Suppressor macrophage (primary cell): ENCODE results near the gene PCCA.

Experiments used
- DNase-seq, 4 experiments: peaks; one replicate each; pipeline ENCODE4 v3.0.0-alpha.2; 2020 to 2022

Gene PCCA

DNA sequence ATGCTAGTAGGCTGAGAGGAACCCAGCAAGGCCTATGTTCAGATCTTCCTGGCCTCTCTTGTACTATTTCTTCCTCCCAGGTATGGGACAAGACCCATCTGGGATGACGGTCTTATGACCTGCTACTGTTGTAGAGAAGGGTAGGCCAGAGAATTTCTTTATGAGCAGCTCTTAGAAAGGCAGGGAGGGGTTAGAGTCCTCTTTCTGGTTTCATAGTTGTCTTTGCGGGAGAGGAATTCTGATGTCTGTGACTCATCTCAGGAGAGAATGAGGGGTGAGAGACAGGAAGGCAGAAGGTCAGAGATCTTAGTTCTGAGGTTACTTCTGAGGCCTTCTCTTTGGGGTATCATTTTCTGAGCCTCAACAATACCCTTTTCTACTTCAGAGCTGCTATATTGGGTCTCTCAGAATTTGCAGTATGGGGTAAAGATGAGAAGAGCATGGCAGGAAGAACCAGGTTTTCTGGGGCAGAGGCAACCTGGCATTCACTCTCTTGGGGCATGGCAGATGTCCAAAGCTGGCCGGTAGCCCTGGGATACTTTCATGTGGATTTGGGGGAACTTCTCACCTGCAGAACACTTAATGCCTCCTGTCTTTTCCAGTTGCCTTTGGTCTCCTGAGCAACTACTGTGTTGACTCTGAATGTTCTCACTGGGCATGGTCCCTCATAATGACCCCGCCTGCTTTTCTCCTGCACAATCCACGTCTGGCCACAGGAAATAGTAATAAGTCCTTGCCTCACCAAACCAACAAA, 345.3 kb downstream of the PCCA start:
- no peak for DNase-seq

DNA sequence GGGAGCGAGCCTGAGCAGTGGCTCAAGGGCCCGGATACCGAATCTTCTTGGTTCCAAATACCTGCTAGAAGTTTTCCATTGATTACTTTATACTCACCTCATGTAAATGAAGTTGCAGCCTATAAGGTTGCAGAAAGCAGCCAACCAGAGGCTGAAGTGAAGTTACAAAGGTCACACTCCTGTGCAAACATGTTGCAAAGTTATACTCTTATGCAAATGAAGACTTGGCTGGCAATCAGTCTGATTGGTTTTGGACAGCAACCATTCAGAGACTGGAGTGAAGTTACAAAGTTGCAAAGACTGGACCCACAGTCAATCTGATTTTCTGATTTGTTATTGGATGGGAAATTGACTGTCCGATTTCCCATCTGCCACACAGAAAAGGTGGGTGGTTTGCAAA, 347.2 kb downstream of the PCCA start:
- DNase-seq = no peak

DNA sequence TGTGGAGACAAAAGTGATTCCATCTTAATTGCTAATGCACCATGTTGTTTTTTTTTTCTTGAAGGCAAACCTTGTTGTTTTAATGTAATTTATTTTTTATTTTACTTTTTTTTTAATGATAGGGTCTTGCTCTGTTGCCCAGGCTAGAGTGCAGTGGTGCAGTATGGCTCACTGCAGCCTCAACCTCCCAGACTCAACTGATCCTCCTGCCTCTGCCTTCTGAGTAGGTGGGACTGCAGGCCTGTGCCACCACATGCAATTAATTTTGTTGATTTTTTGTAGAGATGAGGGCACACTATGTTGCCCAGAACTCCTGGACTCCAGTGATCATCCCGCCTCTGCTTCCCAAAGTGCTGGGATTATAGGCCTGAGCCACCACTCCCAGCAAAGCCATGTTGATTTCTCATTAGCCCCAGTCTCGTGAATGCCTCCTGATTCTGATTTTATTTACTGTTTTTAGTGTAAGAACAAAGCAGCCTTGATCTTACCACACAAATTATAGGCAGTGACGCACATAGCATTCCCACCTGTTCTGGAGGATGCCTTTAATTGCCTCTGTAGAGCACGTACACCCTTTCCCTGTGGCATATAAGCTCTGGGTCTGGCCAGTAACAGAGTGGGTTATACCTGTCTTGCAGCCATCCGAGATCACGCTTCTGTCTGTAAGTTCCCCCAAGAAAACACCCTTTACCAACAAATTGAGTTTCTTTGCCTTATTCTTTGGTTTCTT, 349.3 kb downstream of the PCCA start:
- no peak for DNase-seq

DNA sequence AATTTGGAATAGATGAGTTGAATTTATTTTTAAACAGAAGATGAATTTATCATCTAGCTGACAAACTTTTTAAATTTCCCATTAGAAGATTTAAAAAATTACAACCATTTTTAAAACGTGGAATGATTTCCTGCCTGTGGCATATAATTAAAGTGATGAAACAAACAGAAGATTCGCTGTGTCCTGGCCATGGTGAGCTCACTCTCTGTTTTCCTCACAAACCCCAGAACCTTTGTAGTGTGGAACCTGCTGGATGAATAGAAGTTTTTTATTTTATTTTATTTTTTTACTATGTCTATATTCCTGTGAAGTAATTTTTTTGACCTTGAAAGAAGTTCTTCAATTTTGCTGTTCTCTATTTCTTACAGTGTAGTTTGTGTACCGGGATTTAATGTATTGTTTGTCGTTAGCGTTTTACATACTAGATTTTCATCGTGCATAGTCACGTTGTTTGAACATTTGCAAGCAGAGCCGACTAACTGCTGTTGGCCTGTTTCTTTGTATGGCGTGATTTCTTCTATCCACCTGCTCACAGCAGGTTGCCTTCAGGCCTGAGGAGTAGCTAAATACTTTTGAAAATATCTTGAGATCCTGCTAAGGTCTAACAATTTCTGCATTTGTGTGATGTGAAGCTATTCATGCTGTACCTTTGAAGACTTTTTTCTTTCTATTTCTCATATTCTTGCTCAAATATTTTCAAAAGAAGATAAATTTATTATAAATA, 350.5 kb downstream of the PCCA start:
- DNase-seq = no peak

DNA sequence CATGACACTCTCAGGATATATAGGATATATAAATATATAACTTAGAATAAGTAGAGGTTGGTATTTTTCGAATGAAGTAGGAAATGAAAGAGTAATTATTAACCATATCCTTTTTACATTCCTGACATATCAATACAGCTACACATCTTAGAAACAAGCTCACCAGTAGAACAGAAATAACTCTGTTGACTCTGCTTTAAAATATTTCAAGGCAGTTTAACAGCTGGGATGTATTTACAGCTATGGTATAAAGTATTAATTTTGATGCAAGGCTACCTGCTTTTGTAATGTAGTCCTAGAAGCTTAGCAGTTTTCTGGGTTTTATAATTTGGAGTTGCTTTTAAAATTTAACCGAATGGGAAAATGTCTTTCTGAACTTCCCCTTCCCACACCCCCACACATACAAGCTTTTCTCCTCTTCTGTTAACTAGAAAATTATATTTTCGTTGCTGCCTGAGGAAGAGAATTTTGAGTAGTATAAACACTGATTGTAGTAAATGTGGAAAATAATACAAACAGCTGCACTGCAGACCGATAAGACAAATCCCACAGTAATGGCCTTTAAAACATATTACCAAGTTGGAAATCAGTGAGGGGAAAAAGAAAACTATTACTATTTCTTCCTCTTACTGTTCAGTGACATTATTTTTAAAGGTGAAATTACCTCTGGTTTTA, 352.0 kb downstream of the PCCA start:
- DNase-seq = peak in 3 of 4 experiments; percentile 9 to 34 (median 16)

DNA sequence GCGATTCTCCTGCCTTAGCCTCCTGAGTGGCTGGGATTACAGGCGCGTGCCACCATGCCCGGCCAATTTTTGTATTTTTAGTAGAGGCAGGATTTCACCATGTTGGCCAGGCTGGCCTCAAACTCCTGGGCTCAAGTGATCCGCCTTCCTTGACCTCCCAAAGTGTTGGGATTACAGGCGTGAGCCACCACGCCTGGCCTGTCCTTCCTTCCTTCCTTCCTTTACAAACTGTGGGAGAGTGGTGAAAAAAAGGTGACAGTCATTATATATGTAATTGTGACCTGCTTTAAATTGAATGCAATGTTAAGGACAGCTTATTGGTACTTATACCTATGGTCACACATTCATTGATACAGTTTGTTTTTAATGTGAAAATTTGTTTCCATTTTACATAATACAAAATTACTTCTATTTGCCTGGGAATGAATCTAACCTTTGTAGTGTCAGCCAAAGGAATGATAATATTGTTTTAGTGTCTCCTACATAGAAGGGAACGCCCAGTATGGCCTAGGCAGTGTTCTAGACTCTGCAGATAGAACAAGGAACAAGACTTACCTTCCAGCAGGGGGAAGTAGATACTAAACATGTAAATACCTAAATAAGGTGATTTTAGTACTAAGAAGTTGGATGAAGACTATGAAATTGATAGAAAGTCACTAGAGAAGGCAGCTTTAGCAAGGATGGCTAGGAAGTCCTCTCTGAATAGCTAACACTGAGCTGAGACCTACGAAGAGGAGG, 353.4 kb downstream of the PCCA start:
- DNase-seq = no peak

DNA sequence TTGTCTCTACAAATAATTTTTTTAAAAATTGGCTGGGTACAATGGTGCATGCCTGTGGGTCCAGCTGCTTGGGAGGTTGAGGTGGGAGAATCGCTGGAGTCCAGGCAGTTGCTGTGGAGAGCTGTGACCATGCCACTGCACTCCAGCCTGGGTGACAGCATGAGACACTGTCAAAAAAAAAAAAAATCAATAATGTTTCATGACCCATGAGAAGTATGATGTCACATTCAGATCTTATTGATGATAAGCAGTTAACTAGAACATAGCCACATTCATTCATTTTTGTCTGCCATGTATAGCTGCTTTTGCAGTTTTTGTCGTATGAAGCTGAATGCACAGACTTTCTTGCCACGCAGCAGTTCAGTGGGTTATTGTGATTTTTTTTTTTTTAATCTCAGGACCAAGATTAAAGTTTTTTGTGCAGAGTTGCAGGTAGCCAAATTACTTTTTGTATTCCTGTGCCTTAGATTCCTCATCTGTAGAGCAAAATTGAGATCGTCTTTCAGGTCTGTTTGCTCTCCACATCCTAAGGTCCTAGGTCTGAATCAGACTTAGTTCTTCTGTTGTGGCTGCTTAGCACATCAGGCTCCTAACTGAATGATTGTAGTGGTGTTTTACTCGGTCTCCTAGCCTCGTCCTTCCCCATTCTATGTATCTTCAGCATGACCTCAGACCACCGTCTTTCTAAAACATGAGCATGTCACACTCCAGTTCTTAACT, 354.5 kb downstream of the PCCA start:
- no peak for DNase-seq

DNA sequence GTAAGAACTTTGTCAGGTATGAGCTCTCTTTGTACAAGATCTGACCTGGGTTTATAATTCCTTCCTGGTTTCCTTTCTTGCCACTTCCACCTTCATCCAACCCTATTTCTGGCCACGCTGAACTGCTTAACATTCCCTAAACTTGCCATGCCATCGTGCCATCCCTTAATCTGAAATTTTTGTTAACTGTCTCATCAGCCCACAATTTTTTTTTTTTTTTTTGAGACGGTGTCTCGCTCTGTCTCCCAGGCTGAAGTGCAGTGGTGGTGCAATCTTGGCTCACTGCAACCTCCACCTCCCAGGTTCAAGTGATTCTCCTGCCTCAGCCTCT, 355.1 kb downstream of the PCCA start:
- no peak for DNase-seq

DNA sequence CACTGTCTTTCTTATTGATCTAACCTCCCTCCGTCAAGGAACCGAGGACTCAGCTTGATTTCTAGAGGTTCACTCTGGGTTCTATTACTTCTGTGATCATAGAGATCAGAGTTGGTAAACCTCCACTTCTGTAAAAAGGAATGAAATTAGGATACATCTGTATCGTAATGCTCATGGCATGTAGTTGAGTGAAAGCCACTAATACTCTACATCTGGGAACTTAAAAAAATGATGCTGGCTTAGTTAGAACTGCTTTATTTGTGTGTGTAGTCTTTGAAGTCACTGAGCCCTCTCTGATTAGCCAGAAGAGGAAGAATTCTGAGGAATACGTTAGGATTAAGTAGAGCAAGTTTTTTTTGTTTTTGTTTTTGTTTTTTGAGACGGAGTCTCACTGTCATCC, 358.9 kb downstream of the PCCA start:
- no peak for DNase-seq

DNA sequence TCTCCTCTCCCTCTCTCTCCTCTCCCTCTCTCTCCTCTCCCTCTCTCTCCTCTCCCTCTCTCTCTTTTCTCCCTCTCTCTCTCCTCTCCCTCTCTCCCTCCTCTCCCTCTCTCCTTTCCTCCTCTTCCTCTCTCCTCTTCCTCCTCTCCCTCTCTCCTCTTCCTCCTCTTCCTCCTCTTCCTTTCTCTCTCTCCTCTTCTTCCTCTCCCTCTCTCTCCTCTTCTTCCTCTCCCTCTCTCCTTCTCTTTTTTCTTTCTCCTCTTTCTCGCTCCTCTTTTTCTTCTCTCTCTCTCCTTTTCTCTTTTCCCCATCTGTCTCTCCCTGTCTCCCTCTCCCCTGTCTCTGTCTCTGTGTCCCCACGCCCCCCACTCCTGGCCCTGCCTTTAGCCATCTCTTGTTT, 363.0 kb downstream of the PCCA start:
- no peak for DNase-seq

DNA sequence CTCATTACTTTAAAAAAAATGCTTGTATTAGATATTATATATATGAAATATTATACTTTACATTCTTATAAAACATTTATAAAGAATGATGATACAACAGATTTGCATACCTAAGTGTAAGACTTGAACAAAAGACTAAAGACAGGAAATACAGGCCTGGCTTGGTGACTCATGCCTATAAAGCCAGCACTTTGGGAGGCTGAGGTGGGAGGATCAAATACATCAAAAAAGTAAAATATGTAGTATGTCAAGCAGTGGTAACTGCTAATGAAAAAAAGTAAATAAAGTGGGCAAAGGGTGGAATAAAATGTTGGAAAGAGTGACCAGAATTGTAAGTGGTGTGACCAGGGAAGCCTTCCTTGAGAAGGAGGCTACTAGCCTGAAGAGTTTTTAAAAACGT, 366.0 kb downstream of the PCCA start:
- no peak for DNase-seq

DNA sequence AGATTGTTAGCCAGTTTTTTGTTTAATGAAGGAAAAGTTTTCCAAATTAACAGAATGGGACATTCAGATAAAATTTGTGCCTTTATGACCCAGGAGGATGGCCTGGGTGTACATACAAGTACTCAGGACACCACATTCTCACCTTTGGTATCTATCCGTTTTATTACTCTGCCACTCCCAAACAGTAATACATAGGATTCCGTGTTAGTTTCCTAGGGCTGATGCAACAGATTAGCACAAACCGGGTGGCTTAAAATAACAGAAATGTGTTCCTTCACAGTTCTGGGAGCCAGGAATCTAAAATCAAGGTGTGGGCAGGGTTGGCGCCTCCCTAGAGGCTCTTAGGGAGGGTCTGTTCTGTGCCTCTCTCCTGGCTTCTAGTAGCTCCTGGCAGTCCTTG, 369.8 kb downstream of the PCCA start:
- DNase-seq = no peak

DNA sequence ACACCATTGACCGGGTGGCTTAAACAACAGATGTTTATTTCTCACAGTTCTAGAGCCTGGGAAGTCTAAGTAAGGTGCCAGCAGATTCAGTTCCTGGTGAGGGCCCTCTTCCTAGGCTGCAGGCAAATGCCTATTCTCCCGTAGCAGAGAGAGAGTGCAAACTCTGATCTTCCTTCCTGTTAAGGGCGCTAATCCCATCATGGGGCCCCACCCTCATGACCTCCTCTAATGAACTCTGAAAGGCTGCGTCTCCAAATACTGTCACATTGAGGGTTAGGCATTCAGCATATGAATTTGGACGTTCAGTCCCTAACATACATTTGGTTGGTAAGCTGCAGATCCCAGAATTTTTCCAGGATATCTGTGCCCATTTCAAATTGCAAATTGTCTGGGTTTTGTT, 370.9 kb downstream of the PCCA start:
- DNase-seq = no peak

DNA sequence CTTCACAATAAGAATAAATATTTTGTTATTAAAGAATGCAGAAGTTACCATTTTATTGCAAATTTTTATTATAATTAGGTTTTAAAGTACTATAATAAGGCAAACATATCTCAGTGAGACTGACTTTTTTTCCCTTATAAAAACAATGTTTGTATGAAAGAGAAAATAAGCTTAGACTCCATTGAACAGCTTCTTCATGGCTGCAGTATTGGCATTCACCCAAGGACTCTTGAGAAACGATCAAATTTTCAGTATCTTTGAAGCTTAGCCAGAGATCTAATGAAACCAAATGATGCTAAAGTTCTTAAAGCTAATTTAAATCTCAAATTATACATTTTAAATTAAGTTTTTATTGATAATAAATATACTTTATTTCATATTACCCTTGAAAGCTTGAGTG, 371.4 kb downstream of the PCCA start:
- DNase-seq = no peak

DNA sequence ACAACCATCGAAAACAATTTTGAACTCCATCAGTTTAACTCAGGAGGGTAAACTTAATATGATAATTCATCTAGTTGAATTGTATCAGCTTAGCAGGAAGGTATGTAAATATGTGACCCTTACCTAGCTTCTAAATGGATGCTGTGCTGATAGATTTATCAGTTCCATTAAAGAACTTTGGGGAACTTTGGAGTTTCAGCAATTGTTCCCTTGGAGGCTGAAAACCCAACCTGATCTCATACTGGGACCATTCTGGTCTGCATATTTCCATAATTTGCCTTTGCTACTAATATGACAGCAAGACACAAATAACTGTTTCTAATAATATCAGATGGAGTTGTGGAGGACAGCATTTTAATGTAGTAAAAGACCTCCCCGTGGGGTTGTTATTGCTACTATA, 371.9 kb downstream of the PCCA start:
- no peak for DNase-seq

DNA sequence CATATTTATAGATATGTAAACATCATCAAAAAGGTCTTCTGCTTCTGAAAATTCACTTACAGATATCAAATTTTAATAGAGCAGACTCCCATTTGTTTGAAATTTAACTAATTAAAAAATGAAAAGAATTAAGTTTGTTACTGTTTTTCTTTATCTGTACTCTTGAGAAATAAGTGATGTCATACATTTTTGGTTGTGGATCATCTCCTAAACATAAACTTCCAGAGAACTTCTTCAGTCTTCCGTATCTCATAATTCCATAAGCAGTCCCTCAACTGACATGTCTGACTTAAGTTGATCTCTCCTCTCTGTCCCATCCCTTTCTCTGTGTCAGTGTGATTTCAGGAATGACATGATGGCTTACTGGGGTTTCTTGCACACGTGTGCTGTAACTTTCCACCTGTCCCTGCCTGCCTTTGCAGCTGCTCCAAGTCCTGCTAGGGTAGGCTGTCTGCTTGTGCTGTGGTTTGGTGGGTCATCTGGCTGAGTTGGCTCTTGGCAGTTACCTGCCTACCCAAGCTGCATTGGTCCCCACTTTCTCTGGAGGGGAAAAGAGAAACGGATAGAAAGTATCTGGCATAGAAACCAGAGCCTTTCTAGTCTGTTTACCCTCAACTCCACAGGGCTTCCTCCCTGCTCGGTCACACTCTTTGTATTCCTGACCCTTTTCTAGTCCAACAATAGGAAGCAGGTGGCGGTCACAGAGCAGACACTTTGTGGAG, 372.6 kb downstream of the PCCA start:
- DNase-seq = no peak

DNA sequence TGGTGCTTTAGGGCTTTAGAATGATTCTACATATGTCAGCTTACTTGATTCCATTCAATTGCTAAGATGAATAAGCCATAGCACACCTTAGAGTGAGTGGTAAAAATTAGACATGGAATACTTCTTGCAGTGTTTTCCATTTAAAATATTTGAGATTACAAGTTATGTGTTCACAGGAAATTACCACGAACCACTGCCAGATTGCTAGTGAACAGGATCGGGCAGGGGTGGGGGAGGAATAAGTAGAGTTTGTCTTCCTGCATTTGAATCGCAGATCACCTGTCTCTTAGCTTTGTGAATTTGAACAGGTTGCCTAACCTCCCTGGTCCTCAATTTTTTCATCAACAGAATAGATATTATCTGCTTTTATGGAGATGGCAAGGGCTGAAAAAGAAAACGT, 375.1 kb downstream of the PCCA start:
- no peak for DNase-seq

DNA sequence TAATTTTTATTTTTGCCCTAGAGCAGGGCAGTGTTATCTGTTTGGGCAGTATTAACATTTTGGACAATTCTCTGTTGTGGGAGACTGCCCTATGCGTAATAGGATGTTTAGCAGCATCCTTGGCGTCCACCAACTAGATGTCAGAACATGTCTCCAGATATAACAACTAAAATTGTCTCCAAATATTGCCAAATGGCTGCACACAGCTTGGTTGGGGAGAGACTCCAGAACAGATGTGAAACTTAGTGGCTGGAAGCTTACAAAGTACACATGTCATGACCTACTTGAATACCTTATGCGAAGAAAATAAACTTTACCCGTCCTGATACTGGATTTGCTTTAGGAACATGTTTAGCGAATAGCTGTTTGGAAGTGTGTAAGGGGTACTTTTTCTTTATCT, 376.7 kb downstream of the PCCA start:
- DNase-seq = no peak

DNA sequence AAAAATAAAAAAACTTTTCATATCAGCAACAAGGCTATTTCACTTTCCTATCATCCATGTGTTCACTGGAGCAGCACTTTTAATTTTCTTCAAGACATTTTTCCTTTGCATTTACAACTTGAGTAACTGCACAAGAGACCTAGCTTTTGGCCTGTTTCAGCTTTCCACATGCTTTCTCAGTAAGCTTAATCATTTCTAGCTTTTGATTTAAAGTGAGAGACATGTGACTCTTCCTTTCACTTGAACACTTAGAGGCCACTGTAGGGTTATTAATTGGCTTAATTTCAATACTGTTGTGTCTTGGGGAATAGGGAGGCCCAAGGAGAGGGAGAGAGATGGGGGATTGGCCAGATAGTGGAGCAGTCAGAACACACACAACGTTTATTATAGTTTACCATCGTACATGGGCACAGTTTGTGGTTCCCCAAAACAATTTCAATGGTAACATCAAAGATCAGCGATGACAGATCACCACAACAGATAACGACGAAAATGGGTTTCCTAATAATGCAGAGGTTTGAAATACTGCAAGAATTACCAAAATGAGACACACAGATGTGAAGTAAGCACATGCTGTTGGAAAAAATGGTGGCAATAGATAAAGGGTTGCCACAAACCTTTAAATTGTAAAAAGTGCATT, 382.1 kb downstream of the PCCA start:
- no peak for DNase-seq

DNA sequence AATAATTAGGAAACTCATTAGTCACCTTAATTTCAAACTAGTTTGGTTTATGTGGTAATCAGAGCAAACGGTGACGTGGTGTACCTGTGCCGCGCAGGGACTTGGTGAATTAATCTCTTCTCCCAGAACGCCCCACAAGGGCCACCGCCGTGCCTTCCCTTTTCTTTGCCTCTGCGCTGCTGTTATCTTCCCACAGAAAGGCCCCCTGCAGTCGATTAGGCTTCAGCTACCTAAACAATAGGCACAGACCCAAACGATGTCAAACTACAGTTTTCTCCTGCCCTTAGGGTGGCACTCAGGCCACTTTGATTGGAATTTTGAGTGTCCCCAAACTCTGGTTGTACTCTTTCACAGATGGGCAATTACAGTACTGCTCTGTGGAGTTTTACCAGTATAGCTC, 384.2 kb downstream of the PCCA start:
- DNase-seq = no peak
